Hypothalamus (tissue), 51 donors: Measurements from ENCODE around the gene KCNK4.
A peak's percentile ranks its signal among the peaks of the same experiment; 100 is the strongest.

Source experiments
- DNase-seq, 51 donors: peaks; one replicate each; lab custom pipeline; 2025; lab: John Stamatoyannopoulos, UW

The KCNK4 gene

DNA sequence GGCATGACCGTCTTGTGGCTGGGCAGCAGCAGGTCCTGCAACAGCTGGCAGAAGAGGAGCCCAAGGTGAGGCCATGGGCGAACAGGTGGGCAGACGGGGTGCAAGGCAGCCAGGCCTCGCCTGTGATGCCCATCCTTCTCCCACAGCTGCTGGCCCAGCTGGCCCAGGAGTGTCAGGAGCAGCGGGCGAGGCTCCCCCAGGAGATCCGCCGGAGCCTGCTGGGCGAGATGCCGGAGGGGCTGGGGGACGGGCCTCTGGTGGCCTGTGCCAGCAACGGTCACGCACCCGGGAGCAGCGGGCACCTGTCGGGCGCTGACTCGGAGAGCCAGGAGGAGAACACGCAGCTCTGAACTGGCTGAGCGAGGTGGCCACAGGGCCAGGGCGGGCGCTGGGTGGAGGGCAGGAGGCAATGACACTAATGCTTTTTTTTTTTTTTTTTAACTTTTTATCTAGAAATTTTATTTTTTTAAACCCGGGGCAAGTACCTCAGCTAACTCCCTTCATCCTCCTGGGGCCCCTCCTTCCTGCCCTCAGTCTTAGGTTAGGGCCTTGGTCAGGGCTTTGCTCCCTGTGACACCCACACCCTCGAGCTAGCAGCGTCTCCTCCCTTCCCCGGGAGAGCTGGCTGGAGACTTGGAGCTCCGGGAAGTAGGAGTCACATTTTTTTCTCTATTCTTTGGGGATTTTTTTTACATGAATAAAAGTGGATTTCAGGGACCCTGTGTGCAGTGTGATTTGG lies 23.7 kb upstream of the KCNK4 start:
- no peak for DNase-seq

- peak in 5 of 51 donors; percentile 15 to 51 (median 20) for DNase-seq
These were observed 22.8 kb upstream of the KCNK4 start for GRCh38 chr11:64268025-64268892.

- DNase-seq = peak in 17 of 51 donors; percentile 46 to 77 (median 63)
These were observed 22.1 kb upstream of the KCNK4 start for GRCh38 chr11:64268893-64269539.

- peak; percentile 87 to 100 (median 98) for DNase-seq
These were observed 21.4 kb upstream of the KCNK4 start for GRCh38 chr11:64269540-64270220.

GRCh38 chr11:64275031-64275800 lies 15.9 kb upstream of the KCNK4 start:
- DNase-seq = no peak

- DNase-seq = no peak
These were observed 15.3 kb upstream of the KCNK4 start for GRCh38 chr11:64275841-64276240.

- DNase-seq = no peak
These were observed 14.3 kb upstream of the KCNK4 start for GRCh38 chr11:64276653-64277431.

DNA sequence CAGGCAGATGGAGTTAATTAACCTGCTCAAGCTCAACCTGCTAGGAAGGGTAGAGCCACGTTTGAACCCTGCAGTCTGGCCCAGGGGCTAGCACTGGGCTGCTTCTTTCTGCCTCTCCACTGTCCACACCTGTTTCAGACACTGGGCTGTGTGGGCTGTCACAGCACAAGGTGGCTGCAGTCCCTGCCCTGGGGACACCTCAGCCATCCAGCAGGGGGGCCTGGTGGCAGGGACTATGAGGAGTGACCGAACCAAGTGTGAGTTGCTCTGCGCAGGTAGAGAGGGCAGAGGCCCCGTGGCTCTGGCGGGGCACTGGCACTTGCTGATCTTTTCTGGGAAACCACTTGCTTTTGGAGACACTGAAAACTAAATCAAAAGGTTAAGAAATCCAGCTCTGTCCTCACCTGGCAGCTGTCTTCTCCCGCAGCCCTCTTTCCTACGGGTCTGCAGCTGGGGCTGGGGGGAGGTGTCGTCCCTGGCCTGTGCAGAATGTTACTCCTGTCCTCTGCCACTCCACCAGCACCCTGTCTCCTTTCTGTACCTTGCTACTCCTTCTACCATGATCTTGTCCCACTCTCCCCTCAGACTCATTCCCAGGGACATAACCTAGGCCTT lies 12.4 kb upstream of the KCNK4 start:
- no peak for DNase-seq

- no peak for DNase-seq
These were observed 8.9 kb upstream of the KCNK4 start for GRCh38 chr11:64281957-64282770.

- DNase-seq = no peak
These were observed 8.0 kb upstream of the KCNK4 start for GRCh38 chr11:64283092-64283491.

GRCh38 chr11:64284048-64284961 lies 6.8 kb upstream of the KCNK4 start, which contains the start of gene BAD:
Gene BAD, minus strand, starts transcription at chr11:64284665. Its CDS starts 297 bp downstream, at chr11:64284368.
- peak; percentile 59 to 99 (median 94) for DNase-seq

GRCh38 chr11:64284962-64285884 lies 5.9 kb upstream of the KCNK4 start, which contains the start of gene GPR137:
Gene GPR137, plus strand, starts transcription at chr11:64285848. Its CDS starts 677 bp downstream, at chr11:64286525.
- peak; percentile 44 to 98 (median 86) for DNase-seq

DNA sequence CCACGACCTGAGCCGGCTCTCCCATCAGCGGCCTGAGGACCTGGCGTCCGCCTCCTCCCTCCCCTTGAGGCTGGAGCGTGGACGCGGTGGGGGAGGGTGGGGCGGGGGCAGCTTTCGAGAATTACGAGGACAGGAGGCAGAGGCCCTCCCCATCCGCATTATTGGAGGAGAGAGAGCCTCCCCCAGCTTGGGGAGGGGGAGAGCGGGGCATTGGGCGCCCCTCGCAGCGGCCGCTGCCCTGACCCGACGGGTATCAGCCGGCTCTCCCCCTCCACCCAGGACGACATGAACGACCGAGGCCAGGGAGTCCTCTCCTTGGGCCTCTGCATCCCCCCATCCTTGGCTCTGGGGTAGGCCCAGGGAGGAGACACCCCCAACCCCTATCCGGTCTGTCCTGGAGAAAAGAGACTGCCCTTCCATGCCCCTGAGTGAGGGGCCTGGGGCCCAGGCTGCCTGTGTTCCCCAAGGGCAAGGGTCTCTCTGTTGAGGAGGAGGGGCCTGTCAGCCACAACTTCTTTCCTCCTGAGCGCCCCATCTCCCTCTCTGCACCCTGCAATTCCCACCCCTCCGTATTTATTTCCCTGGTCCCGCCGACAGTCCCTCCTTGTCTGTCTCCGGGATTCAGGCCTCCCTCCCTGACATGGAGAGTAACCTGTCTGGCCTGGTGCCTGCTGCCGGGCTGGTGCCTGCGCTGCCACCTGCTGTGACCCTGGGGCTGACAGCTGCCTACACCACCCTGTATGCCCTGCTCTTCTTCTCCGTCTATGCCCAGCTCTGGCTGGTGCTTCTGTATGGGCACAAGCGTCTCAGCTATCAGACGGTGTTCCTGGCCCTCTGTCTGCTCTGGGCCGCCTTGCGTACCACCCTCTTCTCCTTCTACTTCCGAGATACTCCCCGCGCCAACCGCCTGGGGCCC lies 5.0 kb upstream of the KCNK4 start:
- DNase-seq = no peak

DNA sequence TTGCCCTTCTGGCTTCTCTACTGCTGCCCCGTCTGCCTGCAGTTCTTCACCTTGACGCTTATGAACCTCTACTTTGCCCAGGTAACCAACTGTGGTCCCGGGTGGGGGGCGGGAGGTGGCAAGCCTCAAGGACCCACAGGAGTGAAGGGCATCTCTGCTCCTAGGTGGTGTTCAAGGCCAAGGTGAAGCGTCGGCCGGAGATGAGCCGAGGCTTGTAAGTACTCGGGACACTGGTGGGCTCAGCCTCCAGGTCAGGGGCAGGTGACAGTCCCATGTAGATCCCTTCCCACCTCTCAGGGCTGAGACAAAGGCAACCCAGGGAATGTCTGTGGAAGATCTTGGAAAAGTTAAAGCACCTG lies 4.3 kb upstream of the KCNK4 start:
- DNase-seq = no peak
